GM23338 (cell line): ENCODE results near the gene TRIM24. TPM values are rescaled to one million over a fixed set of nuclear protein-coding genes. Genes with fewer than 3 reads are reported as not detected.
A peak's percentile ranks its signal among the peaks of the same experiment; 100 is the strongest.

ENCODE experiments used
- ATAC-seq: fragments of 200-7000 bp; cut with Tn5 transposase; 3 replicates; pipeline ENCODE4 v1.9.1; 2020
- DNase-seq: peaks from one replicate; pipeline ENCODE4 v3.0.0-alpha.2; 2015; ENCODE audit warnings: low spot score
- H2AFZ ChIP-seq: fragments of 200-600 bp; sonication (generic); 2 replicates; pipeline ENCODE4 v1.8.0; 2016; ENCODE audit warnings: antibody characterized with exemption, mild to moderate bottlenecking, moderate library complexity
- H3F3A ChIP-seq: fragments of 200-600 bp; sonication (generic); replicated peaks from 2 replicates; pipeline ENCODE4 v1.8.0; 2017; ENCODE audit warnings: antibody characterized with exemption, mixed run types, low read depth
- H3K27ac ChIP-seq: fragments of 200-600 bp; sonication (generic); 2 replicates; pipeline ENCODE4 v1.6.1; 2016; ENCODE audit warnings: low read depth
- H3K27me3 ChIP-seq: fragments of 200-600 bp; sonication (generic); 2 replicates; pipeline ENCODE4 v1.8.0; 2016; ENCODE audit warnings: mild to moderate bottlenecking, mixed run types, moderate library complexity; ENCODE audit not compliant: insufficient read depth
- H3K36me3 ChIP-seq: fragments of 200-600 bp; sonication (generic); 2 replicates; pipeline ENCODE4 v1.8.0; 2016; ENCODE audit warnings: mild to moderate bottlenecking; ENCODE audit not compliant: insufficient read depth
- H3K4me1 ChIP-seq: fragments of 200-600 bp; sonication (generic); 2 replicates; pipeline ENCODE4 v1.8.0; 2016; ENCODE audit warnings: mild to moderate bottlenecking, moderate library complexity; ENCODE audit not compliant: insufficient read depth
- H3K4me2 ChIP-seq: fragments of 200-600 bp; sonication (generic); 2 replicates; pipeline ENCODE4 v1.7.1; 2017; ENCODE audit warnings: mixed run types
- H3K4me3 ChIP-seq: fragments of 200-600 bp; sonication (generic); 2 replicates; pipeline ENCODE4 v1.6.1; 2016; ENCODE audit warnings: mixed run types
- H3K79me2 ChIP-seq: fragments of 200-600 bp; sonication (generic); replicated peaks from 2 replicates; pipeline ENCODE4 v1.8.0; 2017; ENCODE audit warnings: mild to moderate bottlenecking; ENCODE audit not compliant: insufficient read depth
- H3K9me2 ChIP-seq: fragments of 200-600 bp; sonication (generic); 2 replicates; pipeline ENCODE4 v1.8.0; 2017; ENCODE audit not compliant: insufficient read depth
- H4K20me1 ChIP-seq: fragments of 200-600 bp; sonication (generic); replicated peaks from 2 replicates; pipeline ENCODE4 v1.8.0; 2017; ENCODE audit warnings: mild to moderate bottlenecking; ENCODE audit not compliant: insufficient read depth
- H3K27ac Mint-ChIP-seq: 2 replicates; pipeline ENCODE4 v1.8.0; 2020; ENCODE audit warnings: inconsistent platforms, mild to moderate bottlenecking, moderate library complexity, mixed read lengths
- H3K27me3 Mint-ChIP-seq: 3 replicates; pipeline ENCODE4 v1.8.0; 2022; ENCODE audit warnings: low read depth, mild to moderate bottlenecking, moderate library complexity, mixed read lengths, inconsistent platforms; ENCODE audit not compliant: insufficient read depth, poor library complexity
- H3K36me3 Mint-ChIP-seq: 3 replicates; pipeline ENCODE4 v1.8.0; 2021; ENCODE audit warnings: low read depth, mild to moderate bottlenecking, inconsistent platforms, moderate library complexity, mixed read lengths
- H3K4me1 Mint-ChIP-seq: 3 replicates; pipeline ENCODE4 v1.8.0; 2020; ENCODE audit warnings: mild to moderate bottlenecking, inconsistent platforms, mixed read lengths
- H3K4me3 Mint-ChIP-seq: 3 replicates; pipeline ENCODE4 v1.8.0; 2021; ENCODE audit warnings: moderate library complexity, mild to moderate bottlenecking, inconsistent platforms, mixed read lengths
- H3K9me3 Mint-ChIP-seq: 3 replicates; pipeline ENCODE4 v1.8.0; 2020; ENCODE audit warnings: moderate library complexity, mild to moderate bottlenecking, inconsistent platforms, mixed read lengths
- CREB1 ChIP-seq: fragments of 250-450 bp; sonication (Bioruptor Pico); IDR thresholded peaks from 2 replicates; pipeline ENCODE4 v1.5.0; 2020; ENCODE audit warnings: low read depth, mild to moderate bottlenecking, moderate library complexity
- CTCF ChIP-seq, 2 experiments: fragments of 200-600 bp in 1 of 2; sonication (generic) in 1 of 2; conservative IDR thresholded peaks; 2 replicates each; pipeline versions ENCODE4 v1.5.1 to v1.6.1; 2016 to 2017; ENCODE audit warnings: antibody characterized with exemption in 2 of 2, low read depth in 2 of 2, mild to moderate bottlenecking in 2 of 2, moderate library complexity in 1 of 2
- EZH2 ChIP-seq: fragments of 200-600 bp; sonication (generic); IDR thresholded peaks from one replicate; pipeline ENCODE4 v1.8.0; 2017; ENCODE audit warnings: antibody characterized with exemption, mild to moderate bottlenecking, low read depth; ENCODE audit not compliant: unreplicated experiment
- EZH2phosphoT487 ChIP-seq: fragments of 200-600 bp; sonication (generic); IDR thresholded peaks from one replicate; pipeline ENCODE4 v1.8.1; 2018; ENCODE audit warnings: antibody characterized with exemption; ENCODE audit not compliant: unreplicated experiment
- JUNB ChIP-seq: IDR thresholded peaks from one replicate; pipeline ENCODE4 v1.6.1; 2016; ENCODE audit warnings: antibody characterized with exemption; ENCODE audit not compliant: unreplicated experiment
- NANOG ChIP-seq: IDR thresholded peaks from 2 replicates; pipeline ENCODE4 v1.6.1; 2016; ENCODE audit warnings: antibody characterized with exemption, borderline replicate concordance
- REST ChIP-seq: IDR thresholded peaks from one replicate; pipeline ENCODE4 v1.6.1; 2018; ENCODE audit warnings: antibody characterized with exemption; ENCODE audit not compliant: unreplicated experiment
- ZNF114 ChIP-seq: fragments of 250-450 bp; sonication (Bioruptor Pico); IDR thresholded peaks from 2 replicates; pipeline ENCODE4 v1.5.0; 2020; ENCODE audit warnings: mild to moderate bottlenecking, moderate library complexity
- ZNF331 ChIP-seq: fragments of 250-450 bp; sonication (Bioruptor Pico); IDR thresholded peaks from 2 replicates; pipeline ENCODE4 v1.5.0; 2020; ENCODE audit warnings: low read depth, mild to moderate bottlenecking, moderate library complexity
- ZNF462 ChIP-seq: fragments of 250-450 bp; sonication (Bioruptor Pico); IDR thresholded peaks from 2 replicates; pipeline ENCODE4 v1.5.0; 2020; ENCODE audit warnings: mild to moderate bottlenecking, moderate library complexity
- polyA plus RNA-seq: library from polyadenylated mRNA; unstranded; fragments of >200 nt; fragmentation: Nextera tagmentation; extraction: Ambion mirVana; gene quantifications from 2 replicates; pipeline ENCODE4 v1.2.1, GENCODE V29; 2016
- total RNA-seq: library from RNA; depleted of rRNA; stranded (reverse); fragments of >200 nt; shearing (Covaris generic); gene quantifications from 2 replicates; pipeline ENCODE4 v1.2.3, GENCODE V29; 2014

TRIM24 gene
- total and polyA plus RNA-seq, 2 experiments from 2014 or later: 67.0 to 120 TPM

GRCh38 chr7:138546829-138547228, 86.8 kb downstream of the TRIM24 start:
- TF ChIP-seq NANOG (no peak), ZNF114 (CRISPR knock-in tag) (no peak), EZH2 (no peak)
- H3K4me2 ChIP-seq: no peak overlapping the region
- no peaks in the 10 kb centered on the region for H3K9me2 ChIP-seq
- Mint-ChIP-seq H3K36me3 (peaks cover 83% of the 10 kb centered on the region), H3K4me1 (no peaks in the 10 kb centered on the region; the same call in 1 of the 3 replicates), H3K4me3 (no peak overlapping the region), H3K27ac (no peak overlapping the region), H3K27me3 (peaks cover 5% of the 10 kb centered on the region), H3K9me3 (no peaks in the 10 kb centered on the region)
- H3K27me3 ChIP-seq: no peaks in the 10 kb centered on the region
- ATAC-seq: no peak
- H4K20me1 ChIP-seq: 0 out of 2 replicates have a peak, but pooled peaks cover 12% of the 10 kb centered on the region
- H3F3A ChIP-seq: no peaks in the 10 kb centered on the region; the same call in 1 of the 2 replicates
- H3K79me2 ChIP-seq: peaks cover 78% of the 10 kb centered on the region
- H3K27ac ChIP-seq: no peak overlapping the region
- no peak for DNase-seq
- H3K36me3 ChIP-seq: peaks cover 52% of the 10 kb centered on the region
- no peak overlapping the region for H3K4me3 ChIP-seq
- no peaks in the 10 kb centered on the region for H3K4me1 ChIP-seq
- H2AFZ ChIP-seq: no peak overlapping the region

- no peaks in the 10 kb centered on the region for H3K4me1 ChIP-seq
- Mint-ChIP-seq H3K36me3 (peaks cover 90% of the 10 kb centered on the region), H3K4me3 (no peak overlapping the region), H3K27ac (peak overlapping the region; percentile 75; the same call in 1 of the 2 replicates), H3K4me1 (no peaks in the 10 kb centered on the region; the same call in 1 of the 3 replicates), H3K27me3 (peaks cover 5% of the 10 kb centered on the region), H3K9me3 (peaks cover 5% of the 10 kb centered on the region; the same call in 2 of the 3 replicates)
- ATAC-seq: no peak
- DNase-seq: no peak
- H3K27me3 ChIP-seq: no peaks in the 10 kb centered on the region
- no peak overlapping the region for H3K4me3 ChIP-seq
- H2AFZ ChIP-seq: no peak overlapping the region
- peak overlapping the region; percentile 62; the same call in 1 of the 2 replicates for H3K27ac ChIP-seq
- H3K4me2 ChIP-seq: no peak overlapping the region
- H3F3A ChIP-seq: peaks cover 9% of the 10 kb centered on the region; the same call in 1 of the 2 replicates
- H4K20me1 ChIP-seq: 0 out of 2 replicates have a peak, but pooled peaks cover 3% of the 10 kb centered on the region
- peaks cover 76% of the 10 kb centered on the region for H3K79me2 ChIP-seq
- no peaks in the 10 kb centered on the region; the same call in 1 of the 2 replicates for H3K9me2 ChIP-seq
- H3K36me3 ChIP-seq: peaks cover 67% of the 10 kb centered on the region
- TF ChIP-seq NANOG: no peak
- no peak for TF ChIP-seq JUNB
- no peak for TF ChIP-seq EZH2phosphoT487
- no peak for TF ChIP-seq CREB1 (CRISPR knock-in tag)
- no peak for TF ChIP-seq ZNF462 (CRISPR knock-in tag)
- TF ChIP-seq CTCF (conservative IDR thresholded peaks at IDR 0.05; ENCODE audit: low read depth in 2 of 2): no peak
- TF ChIP-seq ZNF331 (CRISPR knock-in tag): no peak
- no peak for TF ChIP-seq ZNF114 (CRISPR knock-in tag)
- TF ChIP-seq EZH2: no peak
- TF ChIP-seq REST: no peak
Measured at GRCh38 chr7:138549082-138549481, 89.0 kb downstream of the TRIM24 start.
